Naive B cell (primary cell): ENCODE results near the gene DROSHA. TPM values are rescaled to one million over a fixed set of nuclear protein-coding genes. Genes with fewer than 3 reads are reported as not detected.
"Not testable (repeated sequence)": the region's sequence is repeated elsewhere in the genome, so short reads cannot be mapped to it uniquely, and the experiment has no call there.

Source experiments
- ATAC-seq, 2 donors: fragments of 150-1000 bp; cut with Tn5 transposase; 2 replicates each; pipeline ENCODE4 v1.10.0; 2021; ENCODE audit warnings: low read depth in 2 of 2, mild to moderate bottlenecking in 2 of 2, moderate library complexity in 2 of 2
- DNase-seq: peaks from one replicate; pipeline ENCODE4 v3.0.0; 2022
- H3K27ac Mint-ChIP-seq, 6 donors: one replicate each; pipeline ENCODE4 v1.8.0; 2020 to 2022; ENCODE audit warnings: mild to moderate bottlenecking in 6 of 6, mixed read lengths in 6 of 6, moderate library complexity in 5 of 6, inconsistent platforms in 2 of 6
- H3K27me3 Mint-ChIP-seq, 3 donors: one replicate each; pipeline ENCODE4 v1.8.0; 2021 to 2022; ENCODE audit warnings: mixed read lengths in 3 of 3, mild to moderate bottlenecking in 1 of 3
- H3K36me3 Mint-ChIP-seq, 2 donors: one replicate each; pipeline ENCODE4 v1.8.0; 2020 to 2022; ENCODE audit warnings: mixed read lengths in 2 of 2, inconsistent platforms in 1 of 2, mild to moderate bottlenecking in 1 of 2
- H3K4me1 Mint-ChIP-seq, 3 donors: one replicate each; pipeline ENCODE4 v1.8.0; 2020 to 2022; ENCODE audit warnings: mixed read lengths in 3 of 3, inconsistent platforms in 1 of 3, mild to moderate bottlenecking in 1 of 3, moderate library complexity in 1 of 3
- H3K4me3 Mint-ChIP-seq, 8 donors: one replicate each; pipeline ENCODE4 v1.8.0; 2020 to 2022; ENCODE audit warnings: mild to moderate bottlenecking in 8 of 8, mixed read lengths in 8 of 8, moderate library complexity in 8 of 8, inconsistent platforms in 2 of 8
- H3K9me3 Mint-ChIP-seq, 7 donors: one replicate each; pipeline ENCODE4 v1.8.0; 2020 to 2022; ENCODE audit warnings: mixed read lengths in 7 of 7, mild to moderate bottlenecking in 5 of 7, inconsistent platforms in 2 of 7, moderate library complexity in 1 of 7
- polyA plus RNA-seq, 6 donors: library from polyadenylated mRNA; unstranded; fragments of 300-500 nt; fragmentation: Illumina TruSeq; gene quantifications; one replicate each; pipeline ENCODE4 v1.2.3, GENCODE V29; 2021; ENCODE audit warnings: low read depth in 6 of 6

The DROSHA gene
- polyA plus RNA-seq, 6 donors from 2014 or later = 10.6 to 20.6 (median 13.8) TPM

- H3K4me1 Mint-ChIP-seq = no peaks in the 10 kb centered on the region
- peaks cover 4 to 14% (median 11%) of the 10 kb centered on the region in 3 donors for H3K27me3 Mint-ChIP-seq
- DNase-seq = no peak
- H3K36me3 Mint-ChIP-seq = no peaks in the 10 kb centered on the region
- H3K4me3 Mint-ChIP-seq = no peak overlapping the region
- peaks cover 0 to 16% (median 7%) of the 10 kb centered on the region in 7 donors for H3K9me3 Mint-ChIP-seq
- H3K27ac Mint-ChIP-seq = no peak overlapping the region
- ATAC-seq = no peak
Measured at GRCh38 chr5:31366941-31367340, 165.0 kb downstream of the DROSHA start.

- peaks cover 4 to 8% (median 6%) of the 10 kb centered on the region in 3 donors for H3K27me3 Mint-ChIP-seq
- H3K9me3 Mint-ChIP-seq = peaks cover 0 to 16% (median 7%) of the 10 kb centered on the region in 7 donors
- no peak overlapping the region for H3K27ac Mint-ChIP-seq
- ATAC-seq = no peak
- H3K4me1 Mint-ChIP-seq = no peaks in the 10 kb centered on the region
- DNase-seq = no peak
- no peak overlapping the region for H3K4me3 Mint-ChIP-seq
- H3K36me3 Mint-ChIP-seq = no peaks in the 10 kb centered on the region
Measured at GRCh38 chr5:31365776-31366175, 166.1 kb downstream of the DROSHA start.

DNA sequence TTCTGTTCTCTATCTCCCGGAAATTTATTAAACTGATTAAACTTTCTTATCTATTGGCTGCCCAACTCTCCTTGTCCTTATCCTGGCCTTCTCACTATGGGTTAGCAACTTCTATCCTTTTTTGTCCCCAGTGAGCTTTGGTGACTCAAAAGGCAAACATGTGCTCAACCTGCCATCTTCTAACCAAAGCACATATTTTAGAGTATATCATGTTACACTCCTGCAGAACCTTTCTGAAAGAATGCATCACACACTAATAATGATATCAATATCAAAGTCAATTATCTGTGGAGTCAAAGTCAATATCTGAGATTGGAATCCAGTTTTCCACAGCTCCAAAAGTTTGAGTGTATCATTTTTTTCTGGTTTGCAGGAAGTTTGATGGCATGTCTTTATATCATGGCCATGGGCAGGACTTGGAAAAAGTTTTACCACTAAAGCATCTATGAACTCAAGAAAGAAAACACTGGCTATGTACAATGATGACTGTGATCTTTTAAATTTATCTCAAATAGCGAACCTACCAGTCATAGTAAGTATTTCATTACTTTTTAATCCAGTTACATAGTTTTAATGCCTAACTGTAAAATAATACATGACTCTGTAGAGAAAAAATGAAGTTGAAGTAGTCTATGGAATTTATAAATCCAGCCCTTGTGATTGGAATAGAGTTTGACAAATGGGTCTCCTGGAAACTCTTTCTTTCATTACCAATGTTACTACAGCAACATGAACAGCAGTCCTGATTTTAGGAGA lies 166.8 kb downstream of the DROSHA start:
- no peak overlapping the region for H3K4me3 Mint-ChIP-seq
- no peaks in the 10 kb centered on the region for H3K4me1 Mint-ChIP-seq
- ATAC-seq (no peak), DNase-seq (no peak)
- H3K27ac Mint-ChIP-seq = no peak overlapping the region
- peaks cover under 1 to 3% (median 1%) of the 10 kb centered on the region in 3 donors for H3K27me3 Mint-ChIP-seq
- H3K9me3 Mint-ChIP-seq = peaks cover 0 to 16% (median 9%) of the 10 kb centered on the region in 7 donors
- no peaks in the 10 kb centered on the region for H3K36me3 Mint-ChIP-seq

DNA sequence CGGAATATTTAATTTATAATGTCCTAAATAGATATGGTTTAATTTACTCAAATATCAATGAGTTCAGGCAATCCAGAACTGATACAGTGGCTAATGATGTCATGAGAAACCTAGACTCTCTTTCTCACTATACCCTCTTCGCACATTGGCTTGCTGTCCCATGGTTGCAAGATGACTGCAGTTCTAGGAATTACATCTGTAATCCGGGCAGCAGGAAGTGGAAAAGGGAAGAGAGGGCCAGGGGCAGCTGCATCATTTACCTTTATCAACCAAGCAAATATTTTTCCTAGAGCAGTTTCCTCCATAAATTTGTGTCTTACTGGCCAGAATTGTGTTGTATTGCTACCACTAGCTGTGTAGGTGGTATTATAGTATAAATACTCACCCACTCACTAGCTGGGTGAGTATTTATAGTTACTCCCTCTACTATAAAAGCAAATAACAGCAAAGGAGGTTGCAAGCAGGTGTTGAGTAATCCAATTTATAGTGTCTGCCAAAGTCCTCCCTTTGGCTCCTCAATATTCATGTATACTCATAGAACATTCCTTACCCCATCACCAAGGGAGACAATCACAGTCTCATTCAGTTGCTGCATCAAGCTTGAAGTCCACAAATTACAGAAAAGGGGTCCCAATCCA lies 168.8 kb downstream of the DROSHA start:
- Mint-ChIP-seq H3K36me3 (no peaks in the 10 kb centered on the region), H3K4me1 (no peaks in the 10 kb centered on the region), H3K27me3 (peaks cover 0 to 3% (median 0%) of the 10 kb centered on the region in 3 donors), H3K9me3 (peaks cover 1 to 16% (median 8%) of the 10 kb centered on the region in 7 donors), H3K27ac (no peak overlapping the region), H3K4me3 (no peak overlapping the region)
- DNase-seq (no peak), ATAC-seq (no peak)

- H3K27ac Mint-ChIP-seq = no peak overlapping the region
- H3K9me3 Mint-ChIP-seq = peaks cover 1 to 20% (median 10%) of the 10 kb centered on the region in 7 donors
- H3K36me3 Mint-ChIP-seq = no peaks in the 10 kb centered on the region
- no peak overlapping the region for H3K4me3 Mint-ChIP-seq
- no peaks in the 10 kb centered on the region for H3K4me1 Mint-ChIP-seq
- peaks cover 0 to 3% (median 0%) of the 10 kb centered on the region in 3 donors for H3K27me3 Mint-ChIP-seq
- DNase-seq (no peak), ATAC-seq (no peak)
Measured at GRCh38 chr5:31362529-31362900, 169.4 kb downstream of the DROSHA start.

DNA sequence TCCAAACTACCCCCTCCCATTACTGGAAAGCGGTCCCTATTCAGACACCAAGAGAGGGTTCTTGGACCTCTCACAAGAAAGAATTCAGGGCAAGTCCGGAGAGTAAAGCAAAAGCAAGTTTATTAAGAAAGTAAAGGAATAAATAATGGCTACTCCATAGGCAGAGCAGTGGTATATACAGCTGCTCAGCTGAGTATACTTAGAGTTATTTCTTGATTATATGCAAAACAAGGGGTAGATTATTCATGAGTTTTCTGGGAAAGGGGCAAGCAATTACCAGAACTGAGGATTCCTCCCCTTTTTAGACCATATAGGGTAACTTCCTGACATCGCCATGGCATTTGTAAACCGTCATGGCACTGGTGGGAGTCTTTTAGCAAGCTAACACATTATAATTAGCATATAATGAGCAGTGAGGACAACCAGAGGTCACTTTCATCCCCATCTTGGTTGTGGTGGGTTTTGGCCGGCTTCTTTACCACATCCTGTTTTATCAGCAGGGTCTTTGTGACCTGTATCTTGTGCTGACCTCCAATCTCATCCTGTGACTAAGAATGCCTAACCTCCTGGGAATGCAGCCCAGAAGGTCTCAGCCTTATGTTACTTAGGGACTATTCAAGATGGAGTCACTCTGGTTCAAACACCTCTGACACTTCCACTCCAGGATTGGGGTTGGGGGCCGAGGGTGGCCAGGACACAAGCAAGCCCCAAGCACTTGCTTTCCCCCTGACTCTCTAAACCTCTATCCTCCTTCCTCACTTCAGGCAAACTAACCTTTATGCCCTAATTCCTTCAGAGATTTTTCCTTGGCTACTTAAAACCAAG lies 170.0 kb downstream of the DROSHA start:
- not testable (repeated sequence) for H3K36me3 Mint-ChIP-seq, H3K27ac Mint-ChIP-seq, H3K4me3 Mint-ChIP-seq, H3K4me1 Mint-ChIP-seq, ATAC-seq, H3K27me3 Mint-ChIP-seq, DNase-seq
- peaks cover 1 to 23% (median 10%) of the 10 kb centered on the region in 7 donors for H3K9me3 Mint-ChIP-seq

GRCh38 chr5:31361234-31361633 lies 170.7 kb downstream of the DROSHA start:
- no peaks in the 10 kb centered on the region for H3K4me1 Mint-ChIP-seq
- H3K36me3 Mint-ChIP-seq = peaks cover 0 to 4% of the 10 kb centered on the region in 2 donors
- H3K27ac Mint-ChIP-seq = no peak overlapping the region
- peaks cover 4 to 30% (median 12%) of the 10 kb centered on the region in 7 donors for H3K9me3 Mint-ChIP-seq
- no peak overlapping the region for H3K4me3 Mint-ChIP-seq
- ATAC-seq (no peak), DNase-seq (no peak)
- peaks cover 0 to 3% (median 0%) of the 10 kb centered on the region in 3 donors for H3K27me3 Mint-ChIP-seq

DNA sequence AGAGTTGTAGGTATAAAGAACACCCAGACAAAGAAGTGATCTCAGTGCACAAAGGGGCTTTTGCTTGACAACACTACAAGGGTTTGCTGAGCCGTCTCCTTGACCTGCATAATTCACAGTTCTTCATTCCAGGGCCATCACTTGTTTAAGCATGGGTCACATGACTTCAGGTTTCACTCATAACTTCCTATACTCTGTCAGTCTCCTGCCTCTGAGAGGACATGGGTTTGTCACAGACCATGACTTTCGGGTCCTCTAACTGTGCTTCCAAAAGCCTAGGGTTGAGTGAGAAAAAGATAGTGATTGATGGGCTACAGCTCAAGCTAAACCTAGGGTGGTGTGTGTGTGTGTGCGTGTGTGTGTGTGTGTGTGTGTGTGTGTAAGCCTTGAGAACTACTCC lies 172.1 kb downstream of the DROSHA start:
- no peak overlapping the region for H3K4me3 Mint-ChIP-seq
- no peaks in the 10 kb centered on the region for H3K27me3 Mint-ChIP-seq
- H3K27ac Mint-ChIP-seq = no peak overlapping the region
- DNase-seq (no peak), ATAC-seq (no peak)
- H3K4me1 Mint-ChIP-seq = no peaks in the 10 kb centered on the region
- H3K36me3 Mint-ChIP-seq = peaks cover 0 to 8% of the 10 kb centered on the region in 2 donors
- peaks cover 7 to 36% (median 13%) of the 10 kb centered on the region in 7 donors for H3K9me3 Mint-ChIP-seq

DNA sequence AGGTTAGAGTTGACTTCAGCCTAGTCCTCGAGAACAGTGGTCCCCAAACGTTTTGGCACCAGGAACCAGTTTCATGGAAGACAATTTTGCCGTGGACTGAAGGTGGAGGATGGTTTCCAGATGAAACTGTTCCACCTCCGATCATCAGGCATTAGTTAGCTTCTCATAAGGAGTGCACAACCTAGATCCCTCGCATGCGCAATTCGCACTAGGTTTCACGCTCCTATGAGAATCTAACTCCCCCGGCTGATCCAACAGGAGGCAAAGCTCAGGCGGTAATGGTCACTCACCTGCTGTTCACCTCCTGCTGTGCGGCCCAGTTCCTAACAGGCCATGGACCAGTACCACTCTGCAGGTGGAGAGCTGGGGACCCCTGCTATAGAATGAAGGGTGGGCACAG lies 174.9 kb downstream of the DROSHA start:
- Mint-ChIP-seq H3K4me1 (no peaks in the 10 kb centered on the region), H3K9me3 (peaks cover 4 to 25% (median 17%) of the 10 kb centered on the region in 7 donors), H3K36me3 (peaks cover 0 to 8% of the 10 kb centered on the region in 2 donors), H3K27ac (no peak overlapping the region), H3K27me3 (peaks cover 0 to 10% (median 0%) of the 10 kb centered on the region in 3 donors), H3K4me3 (no peak overlapping the region)
- DNase-seq (no peak), ATAC-seq (no peak)

DNA sequence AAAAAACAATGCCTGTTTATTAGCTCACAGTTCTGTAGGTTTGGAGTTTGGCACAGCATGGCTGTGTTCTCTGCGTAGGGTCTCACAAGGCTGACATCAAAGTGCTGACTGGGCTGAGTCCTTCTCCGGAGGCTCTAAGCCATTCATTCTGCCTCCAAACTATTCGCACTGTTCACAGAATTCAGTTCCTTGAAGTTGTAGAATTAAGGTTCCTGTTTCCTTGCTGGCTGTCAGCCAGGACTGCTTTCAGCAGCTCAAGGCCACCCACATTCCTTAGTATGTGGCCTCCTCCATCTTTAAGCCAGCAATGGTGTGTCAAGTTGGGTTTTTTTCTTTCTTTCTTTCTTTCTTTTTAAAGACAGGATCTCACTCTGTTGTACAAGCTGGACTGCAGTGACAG lies 176.6 kb downstream of the DROSHA start:
- Mint-ChIP-seq H3K27ac (no peak overlapping the region), H3K36me3 (peaks cover 0 to 8% of the 10 kb centered on the region in 2 donors), H3K4me1 (no peaks in the 10 kb centered on the region), H3K4me3 (no peak overlapping the region), H3K27me3 (peaks cover 0 to 10% (median 0%) of the 10 kb centered on the region in 3 donors), H3K9me3 (peaks cover 5 to 24% (median 17%) of the 10 kb centered on the region in 7 donors)
- DNase-seq = no peak
- no peak for ATAC-seq

Other genes starting within 250 kb of the DROSHA start
- 10 to 100 TPM; 19.5 to 31.3 (median 25.9) TPM for gene C5orf22, start 208 bp upstream of the DROSHA start, polyA plus RNA-seq
- gene PDZD2, start 107.0 kb upstream of the DROSHA start, polyA plus RNA-seq = under 1 TPM in 5 of 6 donors, not detected in 1; 0.05 to 0.24 (median 0.06) TPM